ENCODE data around the gene CTNND1.
A peak's percentile ranks its signal among the peaks of the same experiment; 100 is the strongest.
"Not testable (repeated sequence)": the region's sequence is repeated elsewhere in the genome, so short reads cannot be mapped to it uniquely, and the experiment has no call there.

Gene CTNND1

GRCh38 chr11:57812634-57813033, 51.0 kb downstream of the CTNND1 start:
- no peaks in the 10 kb centered on the region for H3K9me3 ChIP-seq (ENCODE audit: control insufficient read depth, insufficient read depth, low read length)
- peaks cover 32% of the 10 kb centered on the region for H3K36me3 ChIP-seq (ENCODE audit: control insufficient read depth, insufficient read depth, low read length)
- H3K4me1 ChIP-seq (ENCODE audit: control insufficient read depth, insufficient read depth, low read length) = no peaks in the 10 kb centered on the region
- WGBS (ENCODE audit: insufficient coverage, insufficient read length) = no CpG with 5 or more reads among the region's 6 CpGs
- H3K27ac ChIP-seq (ENCODE audit: low read length) = no peak overlapping the region
- H3K27me3 ChIP-seq (ENCODE audit: control insufficient read depth, insufficient read depth, low read length) = no peaks in the 10 kb centered on the region
- H3K4me3 ChIP-seq (ENCODE audit: low read length) = no peak overlapping the region
- no peak for DNase-seq (ENCODE audit: low read depth, low spot score)

- Histone ChIP-seq H3K36me3 (ENCODE audit: control insufficient read depth, insufficient read depth, low read length) (peaks cover 22% of the 10 kb centered on the region; the same call in 1 of the 2 replicates), H3K4me1 (ENCODE audit: control insufficient read depth, insufficient read depth, low read length) (no peaks in the 10 kb centered on the region), H3K4me3 (ENCODE audit: low read length) (no peak overlapping the region), H3K9me3 (ENCODE audit: control insufficient read depth, insufficient read depth, low read length) (no peaks in the 10 kb centered on the region), H3K27ac (ENCODE audit: low read length) (no peak overlapping the region), H3K27me3 (ENCODE audit: control insufficient read depth, insufficient read depth, low read length) (no peaks in the 10 kb centered on the region)
- DNase-seq (ENCODE audit: low read depth, low spot score) = no peak
- no CpG with 5 or more reads among the region's 2 CpGs for WGBS (ENCODE audit: insufficient coverage, insufficient read length)
These were observed 53.9 kb downstream of the CTNND1 start for GRCh38 chr11:57815476-57815875.

- H3K9me3 ChIP-seq (ENCODE audit: control insufficient read depth, insufficient read depth, low read length) = no peaks in the 10 kb centered on the region
- no peak for DNase-seq (ENCODE audit: low read depth, low spot score)
- no peaks in the 10 kb centered on the region for H3K27me3 ChIP-seq (ENCODE audit: control insufficient read depth, insufficient read depth, low read length)
- no peak overlapping the region for H3K27ac ChIP-seq (ENCODE audit: low read length)
- no peaks in the 10 kb centered on the region for H3K4me1 ChIP-seq (ENCODE audit: control insufficient read depth, insufficient read depth, low read length)
- no CpG with 5 or more reads among the region's 5 CpGs for WGBS (ENCODE audit: insufficient coverage, insufficient read length)
- H3K36me3 ChIP-seq (ENCODE audit: control insufficient read depth, insufficient read depth, low read length) = peaks cover 18% of the 10 kb centered on the region; the same call in 1 of the 2 replicates
- H3K4me3 ChIP-seq (ENCODE audit: low read length) = no peak overlapping the region
These were observed 54.3 kb downstream of the CTNND1 start for GRCh38 chr11:57815877-57816276.

GRCh38 chr11:57818812-57819211, 57.2 kb downstream of the CTNND1 start:
- no peak overlapping the region for H3K27ac ChIP-seq (ENCODE audit: low read length)
- no peaks in the 10 kb centered on the region for H3K4me1 ChIP-seq (ENCODE audit: control insufficient read depth, insufficient read depth, low read length)
- DNase-seq (ENCODE audit: low read depth, low spot score) = no peak
- no CpG with 5 or more reads among the region's 1 CpG for WGBS (ENCODE audit: insufficient coverage, insufficient read length)
- no peaks in the 10 kb centered on the region for H3K27me3 ChIP-seq (ENCODE audit: control insufficient read depth, insufficient read depth, low read length)
- no peak overlapping the region for H3K4me3 ChIP-seq (ENCODE audit: low read length)
- peaks cover 13% of the 10 kb centered on the region; the same call in 1 of the 2 replicates for H3K36me3 ChIP-seq (ENCODE audit: control insufficient read depth, insufficient read depth, low read length)
- H3K9me3 ChIP-seq (ENCODE audit: control insufficient read depth, insufficient read depth, low read length) = no peaks in the 10 kb centered on the region

- no peak overlapping the region for H3K4me3 ChIP-seq (ENCODE audit: low read length)
- WGBS (ENCODE audit: insufficient coverage, insufficient read length) = no CpG with 5 or more reads among the region's 7 CpGs
- H3K4me1 ChIP-seq (ENCODE audit: control insufficient read depth, insufficient read depth, low read length) = no peaks in the 10 kb centered on the region
- no peak overlapping the region for H3K27ac ChIP-seq (ENCODE audit: low read length)
- DNase-seq (ENCODE audit: low read depth, low spot score) = no peak
- no peaks in the 10 kb centered on the region for H3K9me3 ChIP-seq (ENCODE audit: control insufficient read depth, insufficient read depth, low read length)
- no peaks in the 10 kb centered on the region for H3K27me3 ChIP-seq (ENCODE audit: control insufficient read depth, insufficient read depth, low read length)
- peaks cover 13% of the 10 kb centered on the region; the same call in 1 of the 2 replicates for H3K36me3 ChIP-seq (ENCODE audit: control insufficient read depth, insufficient read depth, low read length)
These were observed 57.8 kb downstream of the CTNND1 start for GRCh38 chr11:57819252-57819979.

- DNase-seq (ENCODE audit: low read depth, low spot score) = no peak
- Histone ChIP-seq H3K9me3 (ENCODE audit: control insufficient read depth, insufficient read depth, low read length) (no peaks in the 10 kb centered on the region), H3K27me3 (ENCODE audit: control insufficient read depth, insufficient read depth, low read length) (no peaks in the 10 kb centered on the region), H3K27ac (ENCODE audit: low read length) (no peak overlapping the region), H3K4me3 (ENCODE audit: low read length) (no peak overlapping the region), H3K4me1 (ENCODE audit: control insufficient read depth, insufficient read depth, low read length) (no peaks in the 10 kb centered on the region), H3K36me3 (ENCODE audit: control insufficient read depth, insufficient read depth, low read length) (no peaks in the 10 kb centered on the region)
- no CpG with 5 or more reads among the region's 1 CpG for WGBS (ENCODE audit: insufficient coverage, insufficient read length)
These were observed 62.3 kb downstream of the CTNND1 start for GRCh38 chr11:57823859-57824258.

GRCh38 chr11:57834852-57835251, 73.2 kb downstream of the CTNND1 start:
- Histone ChIP-seq H3K36me3 (ENCODE audit: control insufficient read depth, insufficient read depth, low read length) (no peaks in the 10 kb centered on the region), H3K9me3 (ENCODE audit: control insufficient read depth, insufficient read depth, low read length) (no peaks in the 10 kb centered on the region), H3K27me3 (ENCODE audit: control insufficient read depth, insufficient read depth, low read length) (no peaks in the 10 kb centered on the region), H3K4me3 (ENCODE audit: low read length) (no peak overlapping the region), H3K4me1 (ENCODE audit: control insufficient read depth, insufficient read depth, low read length) (no peaks in the 10 kb centered on the region), H3K27ac (ENCODE audit: low read length) (no peak overlapping the region)
- no CpG with 5 or more reads among the region's 1 CpG for WGBS (ENCODE audit: insufficient coverage, insufficient read length)
- DNase-seq (ENCODE audit: low read depth, low spot score) = no peak

GRCh38 chr11:57838609-57839008, 77.0 kb downstream of the CTNND1 start:
- not testable (repeated sequence) for H3K27me3 ChIP-seq (ENCODE audit: control insufficient read depth, insufficient read depth, low read length)

GRCh38 chr11:57842873-57843272, 81.3 kb downstream of the CTNND1 start:
- whole genome bisulfite sequencing (ENCODE audit: insufficient coverage, insufficient read length) = no CpG with 5 or more reads among the region's 1 CpG
- DNase-seq (ENCODE audit: low read depth, low spot score) = no peak
- Histone ChIP-seq H3K9me3 (ENCODE audit: control insufficient read depth, insufficient read depth, low read length) (no peaks in the 10 kb centered on the region), H3K36me3 (ENCODE audit: control insufficient read depth, insufficient read depth, low read length) (no peaks in the 10 kb centered on the region), H3K27me3 (ENCODE audit: control insufficient read depth, insufficient read depth, low read length) (no peaks in the 10 kb centered on the region), H3K4me1 (ENCODE audit: control insufficient read depth, insufficient read depth, low read length) (no peaks in the 10 kb centered on the region), H3K4me3 (ENCODE audit: low read length) (no peak overlapping the region), H3K27ac (ENCODE audit: low read length) (no peak overlapping the region)

More at GRCh38 chr11:57838609-57839008, 77.0 kb downstream of the CTNND1 start:
- H3K9me3 ChIP-seq (ENCODE audit: control insufficient read depth, insufficient read depth, low read length); H3K36me3 ChIP-seq (ENCODE audit: control insufficient read depth, insufficient read depth, low read length); H3K4me3 ChIP-seq (ENCODE audit: low read length); H3K27ac ChIP-seq (ENCODE audit: low read length); DNase-seq (ENCODE audit: low read depth, low spot score); H3K4me1 ChIP-seq (ENCODE audit: control insufficient read depth, insufficient read depth, low read length): not testable (repeated sequence)
- WGBS (ENCODE audit: insufficient coverage, insufficient read length) = no CpG with 5 or more reads among the region's 3 CpGs

GRCh38 chr11:57867966-57868365, 106.4 kb downstream of the CTNND1 start:
- H3K27ac ChIP-seq (ENCODE audit: low read length) = no peak overlapping the region
- no peaks in the 10 kb centered on the region for H3K36me3 ChIP-seq (ENCODE audit: control insufficient read depth, insufficient read depth, low read length)
- H3K4me1 ChIP-seq (ENCODE audit: control insufficient read depth, insufficient read depth, low read length) = peaks cover 6% of the 10 kb centered on the region; the same call in 1 of the 2 replicates
- H3K9me3 ChIP-seq (ENCODE audit: control insufficient read depth, insufficient read depth, low read length) = no peaks in the 10 kb centered on the region
- H3K4me3 ChIP-seq (ENCODE audit: low read length) = no peak overlapping the region
- no peaks in the 10 kb centered on the region for H3K27me3 ChIP-seq (ENCODE audit: control insufficient read depth, insufficient read depth, low read length)
- DNase-seq (ENCODE audit: low read depth, low spot score) = no peak

GRCh38 chr11:57868491-57868890, 106.9 kb downstream of the CTNND1 start:
- peaks cover 6% of the 10 kb centered on the region; the same call in 1 of the 2 replicates for H3K4me1 ChIP-seq (ENCODE audit: control insufficient read depth, insufficient read depth, low read length)
- H3K27ac ChIP-seq (ENCODE audit: low read length) = no peak overlapping the region
- no peaks in the 10 kb centered on the region for H3K9me3 ChIP-seq (ENCODE audit: control insufficient read depth, insufficient read depth, low read length)
- no CpG with 5 or more reads among the region's 2 CpGs for WGBS (ENCODE audit: insufficient coverage, insufficient read length)
- H3K36me3 ChIP-seq (ENCODE audit: control insufficient read depth, insufficient read depth, low read length) = no peaks in the 10 kb centered on the region
- no peaks in the 10 kb centered on the region for H3K27me3 ChIP-seq (ENCODE audit: control insufficient read depth, insufficient read depth, low read length)
- no peak overlapping the region for H3K4me3 ChIP-seq (ENCODE audit: low read length)
- peak; percentile 47 for DNase-seq (ENCODE audit: low read depth, low spot score)
